ENCODE data around the gene GRPEL2. TPM values are rescaled to one million over a fixed set of nuclear protein-coding genes. Genes with fewer than 3 reads are reported as not detected.

GRPEL2 gene
- total and polyA plus RNA-seq, 2 donors (not counting 3 experiments of a cell fraction or from before 2014, with no cell fraction given), result 7.6 to 32.5 TPM

- no TSS peak for BruUV-seq (replicated peaks)
Observed at GRCh38 chr5:149379818-149380374, 34.6 kb downstream of the GRPEL2 start.

GRCh38 chr5:149380466-149381121, 35.3 kb downstream of the GRPEL2 start:
- Histone ChIP-seq H3K27ac (ENCODE audit: insufficient read depth, low read depth, low read length) (no peak overlapping the region), H3K9ac (replicated peaks; ENCODE audit: extremely low read depth, insufficient read depth, low read length) (no peak overlapping the region), H2AFZ (ENCODE audit: low read depth, low read length) (no peak overlapping the region), H3K36me3 (ENCODE audit: control insufficient read depth in 2 of 2, extremely low read depth in 1 of 2, insufficient read depth in 2 of 2, low read length in 2 of 2) (no peaks in the 10 kb centered on the region), H3K27me3 (ENCODE audit: control insufficient read depth in 2 of 2, insufficient read depth in 2 of 2, low read length in 2 of 2) (no peaks in the 10 kb centered on the region), H3K9me3 (replicated peaks; ENCODE audit: control insufficient read depth, insufficient read depth, low read length) (no peaks in the 10 kb centered on the region), H3K79me2 (ENCODE audit: control insufficient read depth, insufficient read depth, low read length) (no peaks in the 10 kb centered on the region), H3K9me1 (replicated peaks; ENCODE audit: control insufficient read depth, extremely low read depth, insufficient read depth, low read length) (no peaks in the 10 kb centered on the region), H3K4me2 (ENCODE audit: insufficient read depth, low read length) (no peak overlapping the region), H4K20me1 (replicated peaks; ENCODE audit: control insufficient read depth, extremely low read depth, insufficient read depth, low read length) (no peaks in the 10 kb centered on the region), H3K4me1 (ENCODE audit: control insufficient read depth, extremely low read depth, insufficient read depth, low read length) (no peaks in the 10 kb centered on the region), H3K4me3 (replicated peaks in 1 of 3; ENCODE audit: insufficient read depth in 1 of 3, low read depth in 1 of 3, low read length in 3 of 3) (no peak overlapping the region)
- BruUV-seq (replicated peaks), result no TSS peak
- FAIRE-seq (no peak), DNase-seq (ENCODE audit: low read depth, low spot score) (no peak)
- TF ChIP-seq FOS (IDR thresholded peaks at IDR 0.05; ENCODE audit: borderline replicate concordance, insufficient read depth, low read length), result no peak
- TF ChIP-seq JUN (IDR thresholded peaks at IDR 0.05; ENCODE audit: borderline replicate concordance, insufficient read depth, insufficient read length, low read depth), result no peak
- TF ChIP-seq GATA2 (IDR thresholded peaks at IDR 0.05; ENCODE audit: insufficient read depth, insufficient read length, low read depth, low read length), result no peak
- no peak for TF ChIP-seq CTCF (IDR thresholded peaks at IDR 0.05; ENCODE audit: extremely low read depth in 1 of 2, insufficient read depth in 1 of 2, low read depth in 1 of 2, low read length in 2 of 2)
- TF ChIP-seq MAX (IDR thresholded peaks at IDR 0.05; ENCODE audit: insufficient read depth, insufficient read length), result no peak
- no peak for TF ChIP-seq POLR2AphosphoS5 (IDR thresholded peaks at IDR 0.05; ENCODE audit: insufficient read depth, low read depth, low read length)
- no peak for TF ChIP-seq EZH2 (IDR thresholded peaks at IDR 0.05; ENCODE audit: borderline replicate concordance, low read depth, low read length, severe bottlenecking)
- no peak for TF ChIP-seq MYC (IDR thresholded peaks at IDR 0.05; ENCODE audit: low read depth, low read length)
- TF ChIP-seq POLR2A (IDR thresholded peaks at IDR 0.05; ENCODE audit: low read depth, low read length), result no peak
- intact Hi-C loops (cut with micrococcal nuclease) (no loop called here), dilution Hi-C loops (cut with MboI; ENCODE audit: extremely low pct_ligation_motif_present, low sequenced_read_pairs) (no loop called here)
- ChIA-PET POLR2A (no interaction called here), CTCF (interaction anchor here (0.9 to 4.5 kb wide), 15 partner anchors 7 to 238 kb away, joined by 3 to 79 read pairs (median 10); no protein-coding TSS in a partner anchor)

More at GRCh38 chr5:149379818-149380374, 34.6 kb downstream of the GRPEL2 start:
- Histone ChIP-seq H3K36me3 (ENCODE audit: control insufficient read depth in 2 of 2, extremely low read depth in 1 of 2, insufficient read depth in 2 of 2, low read length in 2 of 2) (no peaks in the 10 kb centered on the region), H3K9ac (replicated peaks; ENCODE audit: extremely low read depth, insufficient read depth, low read length) (no peak overlapping the region), H3K4me1 (ENCODE audit: control insufficient read depth, extremely low read depth, insufficient read depth, low read length) (no peaks in the 10 kb centered on the region), H3K27ac (ENCODE audit: insufficient read depth, low read depth, low read length) (no peak overlapping the region), H3K79me2 (ENCODE audit: control insufficient read depth, insufficient read depth, low read length) (no peaks in the 10 kb centered on the region), H4K20me1 (replicated peaks; ENCODE audit: control insufficient read depth, extremely low read depth, insufficient read depth, low read length) (no peaks in the 10 kb centered on the region), H2AFZ (ENCODE audit: low read depth, low read length) (no peak overlapping the region), H3K27me3 (ENCODE audit: control insufficient read depth in 2 of 2, insufficient read depth in 2 of 2, low read length in 2 of 2) (no peaks in the 10 kb centered on the region), H3K4me3 (replicated peaks in 1 of 3; ENCODE audit: insufficient read depth in 1 of 3, low read depth in 1 of 3, low read length in 3 of 3) (no peak overlapping the region), H3K9me3 (replicated peaks; ENCODE audit: control insufficient read depth, insufficient read depth, low read length) (no peaks in the 10 kb centered on the region), H3K4me2 (ENCODE audit: insufficient read depth, low read length) (no peak overlapping the region), H3K9me1 (replicated peaks; ENCODE audit: control insufficient read depth, extremely low read depth, insufficient read depth, low read length) (no peaks in the 10 kb centered on the region)
- FAIRE-seq, result no peak
- DNase-seq (ENCODE audit: low read depth, low spot score), result no peak
- ChIA-PET CTCF (interaction anchor here (0.9 to 2.0 kb wide), 7 partner anchors 8 to 185 kb away, joined by 3 to 12 read pairs (median 5); no protein-coding TSS in a partner anchor), POLR2A (no interaction called here)
- dilution Hi-C loops (cut with MboI; ENCODE audit: extremely low pct_ligation_motif_present, low sequenced_read_pairs), result no loop called here
- no peak for TF ChIP-seq MYC (IDR thresholded peaks at IDR 0.05; ENCODE audit: low read depth, low read length)
- no peak for TF ChIP-seq FOS (IDR thresholded peaks at IDR 0.05; ENCODE audit: borderline replicate concordance, insufficient read depth, low read length)
- TF ChIP-seq EZH2 (IDR thresholded peaks at IDR 0.05; ENCODE audit: borderline replicate concordance, low read depth, low read length, severe bottlenecking), result no peak
- TF ChIP-seq MAX (IDR thresholded peaks at IDR 0.05; ENCODE audit: insufficient read depth, insufficient read length), result no peak
- no peak for TF ChIP-seq POLR2AphosphoS5 (IDR thresholded peaks at IDR 0.05; ENCODE audit: insufficient read depth, low read depth, low read length)
- intact Hi-C loops (cut with micrococcal nuclease), result no loop called here
